GM23248 (cell line): ENCODE results near the gene GRIP1.

Experiments used
- EZH2 ChIP-seq: fragments of 200-600 bp; sonication (generic); IDR thresholded peaks from 2 replicates; pipeline ENCODE4 v1.6.1; 2018; ENCODE audit warnings: antibody characterized with exemption, mild to moderate bottlenecking; ENCODE audit not compliant: insufficient read depth, poor library complexity, severe bottlenecking
- EZH2phosphoT487 ChIP-seq: fragments of 200-600 bp; sonication (generic); IDR thresholded peaks from 2 replicates; pipeline ENCODE4 v1.6.1; 2018; ENCODE audit warnings: antibody characterized with exemption, moderate library complexity, mild to moderate bottlenecking, low read depth; ENCODE audit not compliant: insufficient read depth

DNA sequence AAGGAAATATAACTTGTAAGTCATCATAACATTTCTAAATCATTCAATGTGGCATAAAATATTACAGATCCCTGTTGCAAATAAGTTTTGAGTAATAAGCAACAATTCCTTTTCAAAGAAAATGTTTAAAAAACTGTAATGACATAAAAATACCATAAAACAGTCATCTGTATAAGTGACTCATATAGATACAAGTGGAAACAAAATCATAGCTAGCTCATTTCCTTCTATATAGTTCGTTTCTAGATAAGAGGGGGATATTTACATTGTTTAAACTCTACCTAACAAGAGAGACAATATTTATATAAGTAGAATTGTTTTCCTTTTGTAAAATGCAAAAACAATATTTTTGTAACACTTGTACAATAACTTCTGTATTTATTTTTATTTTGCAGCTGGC lies 148.9 kb downstream of the GRIP1 start:
- TF ChIP-seq EZH2phosphoT487 (no peak), EZH2 (no peak)
